Spinal cord (tissue), 10 donors: ENCODE results near the gene TBC1D22B. TPM values are rescaled to one million over a fixed set of nuclear protein-coding genes. Genes with fewer than 3 reads are reported as not detected.
"Not testable (repeated sequence)": the region's sequence is repeated elsewhere in the genome, so short reads cannot be mapped to it uniquely, and the experiment has no call there.

Source experiments
- DNase-seq, 6 donors: peaks; one replicate each; pipeline versions ENCODE4 v3.0.0 to v3.0.0-alpha.2; 2013 to 2015; ENCODE audit warnings: low spot score in 6 of 6, low read depth in 4 of 6
- H3K27ac ChIP-seq: one replicate; pipeline ENCODE4 v1.5.1; 2013; ENCODE audit warnings: low read depth, low read length, control low read depth
- H3K27me3 ChIP-seq: one replicate; pipeline ENCODE4 v1.6.1; 2013; ENCODE audit warnings: low read length; ENCODE audit not compliant: control insufficient read depth, insufficient read depth
- H3K36me3 ChIP-seq: one replicate; pipeline ENCODE4 v1.6.1; 2013; ENCODE audit warnings: low read length; ENCODE audit not compliant: control insufficient read depth, insufficient read depth
- H3K4me1 ChIP-seq: one replicate; pipeline ENCODE4 v1.6.1; 2013; ENCODE audit warnings: low read length; ENCODE audit not compliant: control insufficient read depth, insufficient read depth
- H3K4me3 ChIP-seq: one replicate; pipeline ENCODE4 v1.5.1; 2013; ENCODE audit warnings: low read depth, low read length, control low read depth
- H3K9me3 ChIP-seq: one replicate; pipeline ENCODE4 v1.6.1; 2013; ENCODE audit warnings: low read length; ENCODE audit not compliant: control insufficient read depth, insufficient read depth
- WGBS: methylation state at CpG from one replicate; pipeline ENCODE4 v1.1.5; 2013; ENCODE audit warnings: missing lambda C conversion rate; ENCODE audit not compliant: insufficient coverage; 5-methylcytosine and 5-hydroxymethylcytosine counted together
- polyA plus RNA-seq, 2 donors: library from polyadenylated mRNA; unstranded; fragments of 120-200 nt; gene quantifications; one replicate each; pipeline ENCODE4 v1.2.1, GENCODE V29; 2013; ENCODE audit not compliant: insufficient read length in 2 of 2
- total RNA-seq, 2 donors: library from RNA; depleted of rRNA in 1 of 2; stranded (reverse); fragments of 120-200 nt in 1 of 2; fragments of >200 nt in 1 of 2; gene quantifications; one replicate each; pipeline versions ENCODE4 v1.2.3 to v1.2.4, GENCODE V29; 2013 to 2014
- donor health status: healthy.

Gene TBC1D22B
- total and polyA plus RNA-seq, 4 donors = 9.3 to 15.6 (median 12.4) TPM

- 94% methylated on average over 2 of the region's 3 CpGs for WGBS
- no peaks in the 10 kb centered on the region for H3K9me3 ChIP-seq
- no peak overlapping the region for H3K27ac ChIP-seq
- no peak for DNase-seq
- no peaks in the 10 kb centered on the region for H3K27me3 ChIP-seq
- H3K4me3 ChIP-seq = no peak overlapping the region
- H3K4me1 ChIP-seq = peaks cover 4% of the 10 kb centered on the region
- peaks cover 17% of the 10 kb centered on the region for H3K36me3 ChIP-seq
These were observed 32.4 kb downstream of the TBC1D22B start for GRCh38 chr6:37289931-37290330.

DNA sequence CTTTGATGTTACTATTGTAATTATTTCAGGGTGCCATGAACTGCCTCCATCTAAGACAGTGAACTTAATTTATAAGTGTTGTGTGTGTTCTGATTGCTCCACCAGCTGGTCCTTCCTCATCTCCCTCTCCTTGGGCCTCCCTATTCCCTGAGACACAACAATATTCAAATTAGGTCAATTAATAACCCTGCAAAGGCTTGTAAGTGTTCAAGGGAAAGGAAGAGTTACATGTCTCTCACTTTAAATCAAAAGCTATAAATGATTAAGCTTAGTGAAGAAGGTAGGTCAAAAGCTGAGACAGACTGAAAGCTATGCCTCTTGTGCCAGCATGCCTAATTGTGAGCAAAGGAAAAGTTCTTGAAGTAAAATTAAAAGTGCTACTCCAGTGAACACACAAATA, 35.9 kb downstream of the TBC1D22B start:
- Histone ChIP-seq H3K27ac (no peak overlapping the region), H3K36me3 (peaks cover 9% of the 10 kb centered on the region), H3K27me3 (no peaks in the 10 kb centered on the region), H3K4me3 (no peak overlapping the region), H3K9me3 (no peaks in the 10 kb centered on the region), H3K4me1 (no peaks in the 10 kb centered on the region)
- no peak for DNase-seq

DNA sequence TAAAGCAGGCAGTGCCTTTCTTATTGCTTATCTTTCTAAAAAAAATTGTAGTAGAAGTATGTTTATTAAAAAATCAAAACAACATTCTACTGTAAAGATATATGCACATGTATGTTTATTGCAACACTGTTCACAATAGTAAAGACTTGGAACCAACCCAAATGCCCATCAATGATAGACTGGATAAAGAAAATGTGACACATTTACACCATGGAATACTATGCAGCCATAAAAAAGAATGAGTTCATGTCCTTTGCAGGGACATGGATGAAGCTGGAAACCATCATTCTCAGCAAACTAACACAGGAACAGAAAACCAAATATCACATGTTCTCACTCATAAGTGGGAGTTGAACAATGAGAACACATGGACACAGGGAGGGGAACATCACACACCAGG, 40.1 kb downstream of the TBC1D22B start:
- not testable (repeated sequence) for H3K36me3 ChIP-seq, DNase-seq, H3K27me3 ChIP-seq, H3K9me3 ChIP-seq, H3K4me3 ChIP-seq, H3K27ac ChIP-seq, H3K4me1 ChIP-seq

DNA sequence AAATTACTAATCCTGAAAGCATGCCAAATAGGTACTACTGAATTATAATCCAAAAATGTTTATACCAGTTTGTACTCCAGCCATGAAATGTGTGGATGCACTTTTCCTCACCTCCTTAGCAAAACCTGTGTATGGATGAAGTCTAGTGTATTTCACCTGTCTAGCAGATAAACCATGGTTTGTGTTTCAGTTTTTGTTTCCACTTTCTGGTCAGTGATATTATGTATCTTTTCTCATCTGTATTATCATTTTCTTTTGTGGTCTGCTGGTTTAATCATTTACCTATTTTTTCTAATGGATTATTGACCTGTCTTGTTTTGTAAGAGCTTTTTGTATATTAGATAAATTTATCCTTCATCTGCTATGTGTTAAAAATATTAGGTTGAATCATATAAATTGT, 41.4 kb downstream of the TBC1D22B start:
- no peak overlapping the region for H3K27ac ChIP-seq
- H3K4me1 ChIP-seq = no peaks in the 10 kb centered on the region
- no peak overlapping the region for H3K4me3 ChIP-seq
- no peak for DNase-seq
- no peaks in the 10 kb centered on the region for H3K9me3 ChIP-seq
- H3K36me3 ChIP-seq = peaks cover 8% of the 10 kb centered on the region
- no peaks in the 10 kb centered on the region for H3K27me3 ChIP-seq

DNA sequence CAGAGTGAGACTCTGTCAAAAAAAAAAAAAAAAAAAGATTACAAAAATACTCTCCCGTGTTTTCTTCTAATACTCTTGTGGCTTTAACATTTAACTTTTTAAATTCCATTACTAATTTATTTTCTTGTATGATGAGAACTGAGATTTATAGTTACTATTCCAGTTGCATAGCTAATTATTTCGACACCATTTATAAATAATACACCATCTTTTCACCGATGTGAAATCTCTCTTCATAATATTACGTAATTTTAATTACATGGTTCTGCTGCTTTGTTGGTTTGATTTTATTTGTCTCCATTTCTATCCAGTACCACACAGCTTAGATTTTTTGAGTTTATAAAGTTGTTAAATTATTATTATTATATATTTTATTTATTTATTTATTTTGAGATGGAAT, 42.4 kb downstream of the TBC1D22B start:
- Histone ChIP-seq H3K27ac (no peak overlapping the region), H3K36me3 (peaks cover 7% of the 10 kb centered on the region), H3K4me1 (no peaks in the 10 kb centered on the region), H3K4me3 (no peak overlapping the region), H3K27me3 (no peaks in the 10 kb centered on the region), H3K9me3 (no peaks in the 10 kb centered on the region)
- no peak for DNase-seq
- no CpG with 5 or more reads among the region's 4 CpGs for WGBS

- Histone ChIP-seq H3K27ac (no peak overlapping the region), H3K9me3 (no peaks in the 10 kb centered on the region), H3K36me3 (peaks cover 5% of the 10 kb centered on the region), H3K4me3 (no peak overlapping the region), H3K4me1 (no peaks in the 10 kb centered on the region), H3K27me3 (no peaks in the 10 kb centered on the region)
- 80% methylated on average over 1 of the region's 1 CpG for WGBS
- DNase-seq = no peak
These were observed 44.6 kb downstream of the TBC1D22B start for GRCh38 chr6:37302086-37302686.

DNA sequence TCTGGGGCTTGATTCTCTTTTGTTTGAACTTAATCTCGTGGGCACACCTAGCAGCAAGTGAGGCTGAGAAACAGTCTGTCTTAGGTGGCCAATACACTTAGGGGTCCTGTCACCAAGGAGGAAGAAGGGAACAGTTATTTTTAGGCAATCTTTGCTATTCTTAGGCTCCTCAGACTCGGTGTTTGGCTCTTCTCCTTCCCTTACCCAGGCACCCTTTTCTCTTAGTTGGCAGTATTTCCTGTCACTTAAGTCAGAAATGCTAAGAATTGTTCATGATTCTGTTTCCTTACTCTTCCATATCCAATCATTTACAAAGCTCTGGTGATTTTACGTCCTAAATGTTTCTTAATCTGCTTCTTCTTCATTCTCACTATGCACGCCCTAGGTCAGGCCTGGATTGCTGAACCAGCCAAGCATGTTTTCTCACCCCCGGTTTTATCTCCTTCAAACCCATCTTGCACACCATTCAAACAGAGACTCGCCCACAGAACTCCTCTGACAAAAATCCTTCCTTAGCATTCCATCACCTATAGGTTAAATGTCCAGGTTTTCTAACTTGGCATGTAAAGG, 45.6 kb downstream of the TBC1D22B start:
- WGBS = 85% methylated on average over 4 of the region's 6 CpGs
- no peaks in the 10 kb centered on the region for H3K27me3 ChIP-seq
- peaks cover 5% of the 10 kb centered on the region for H3K4me1 ChIP-seq
- no peaks in the 10 kb centered on the region for H3K9me3 ChIP-seq
- no peak overlapping the region for H3K4me3 ChIP-seq
- no peak overlapping the region for H3K27ac ChIP-seq
- no peak for DNase-seq
- peaks cover 5% of the 10 kb centered on the region for H3K36me3 ChIP-seq

- Histone ChIP-seq H3K27ac (no peak overlapping the region), H3K27me3 (no peaks in the 10 kb centered on the region), H3K4me1 (peaks cover 5% of the 10 kb centered on the region), H3K4me3 (no peak overlapping the region), H3K9me3 (no peaks in the 10 kb centered on the region), H3K36me3 (peaks cover 5% of the 10 kb centered on the region)
- WGBS = no CpG with 5 or more reads among the region's 3 CpGs
- peak in 2 of 6 donors; percentile 65 to 82 for DNase-seq
These were observed 46.4 kb downstream of the TBC1D22B start for GRCh38 chr6:37303891-37304503.

DNA sequence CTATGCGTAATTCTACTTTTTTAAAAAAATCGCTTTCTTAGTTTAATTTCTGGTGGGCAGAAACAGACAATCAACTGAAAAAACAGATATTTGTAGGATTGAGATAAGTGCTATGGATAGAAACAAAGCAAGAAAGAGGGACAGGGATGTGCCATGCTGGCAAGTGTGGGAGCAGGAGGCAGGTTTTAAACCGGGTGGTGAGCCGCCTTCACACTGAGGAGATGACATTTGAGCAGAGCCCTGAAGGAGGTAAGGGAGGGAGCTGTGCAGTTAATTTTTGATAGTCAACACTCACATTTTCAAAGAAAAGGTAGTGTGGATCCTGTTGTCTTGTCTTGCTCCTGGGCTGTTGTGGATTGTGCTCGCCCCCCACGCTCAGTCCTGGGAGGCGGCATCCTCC, 47.2 kb downstream of the TBC1D22B start:
- H3K9me3 ChIP-seq = no peaks in the 10 kb centered on the region
- no peak overlapping the region for H3K4me3 ChIP-seq
- no peak for DNase-seq
- peaks cover 5% of the 10 kb centered on the region for H3K36me3 ChIP-seq
- no peak overlapping the region for H3K27ac ChIP-seq
- H3K27me3 ChIP-seq = no peaks in the 10 kb centered on the region
- H3K4me1 ChIP-seq = peaks cover 12% of the 10 kb centered on the region
- WGBS = 97% methylated on average over 6 of the region's 7 CpGs

- H3K27ac ChIP-seq = no peak overlapping the region
- H3K4me1 ChIP-seq = peaks cover 12% of the 10 kb centered on the region
- no peaks in the 10 kb centered on the region for H3K9me3 ChIP-seq
- DNase-seq = no peak
- peaks cover 5% of the 10 kb centered on the region for H3K36me3 ChIP-seq
- 95% methylated on average over 3 of the region's 4 CpGs for WGBS
- H3K4me3 ChIP-seq = no peak overlapping the region
- no peaks in the 10 kb centered on the region for H3K27me3 ChIP-seq
These were observed 48.4 kb downstream of the TBC1D22B start for GRCh38 chr6:37305841-37306425.
